Islet precursor cell (in vitro differentiated cells): ENCODE results near the gene THBS1.

Experiments
- DNase-seq: peaks from one replicate; pipeline ENCODE4 v3.0.0-alpha.2; 2018

Gene THBS1

DNA sequence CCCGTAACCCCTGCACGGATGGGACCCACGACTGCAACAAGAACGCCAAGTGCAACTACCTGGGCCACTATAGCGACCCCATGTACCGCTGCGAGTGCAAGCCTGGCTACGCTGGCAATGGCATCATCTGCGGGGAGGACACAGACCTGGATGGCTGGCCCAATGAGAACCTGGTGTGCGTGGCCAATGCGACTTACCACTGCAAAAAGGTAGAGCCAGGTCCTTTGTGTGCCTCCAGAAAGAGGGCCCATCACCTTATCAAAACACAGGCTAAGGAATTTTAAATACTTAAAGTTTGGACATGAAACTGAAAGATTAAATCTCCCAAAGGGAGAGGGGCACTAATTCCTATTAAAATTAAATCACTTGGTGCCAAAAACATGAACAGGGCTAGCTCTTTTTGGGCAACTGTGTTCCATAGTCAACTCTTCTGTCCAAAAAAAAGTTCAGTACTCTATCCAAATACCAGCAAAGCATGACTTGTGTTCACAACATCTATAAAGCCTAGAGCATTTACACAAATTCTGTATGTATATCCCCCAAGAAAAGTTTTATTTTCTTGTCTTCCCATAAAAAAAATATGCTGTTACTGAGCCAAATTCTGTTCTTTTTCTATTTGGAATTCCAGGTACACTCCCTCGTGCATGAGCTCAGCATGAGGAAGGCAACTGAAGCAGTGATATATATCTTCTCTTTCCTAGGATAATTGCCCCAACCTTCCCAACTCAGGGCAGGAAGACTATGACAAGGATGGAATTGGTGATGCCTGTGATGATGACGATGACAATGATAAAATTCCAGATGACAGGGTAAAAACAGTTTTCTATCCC lies 9.2 kb downstream of the THBS1 start:
- DNase-seq: no peak

GRCh38 chr15:39591141-39591895 lies 10.4 kb downstream of the THBS1 start:
- DNase-seq: no peak

GRCh38 chr15:39591896-39592315 lies 11.0 kb downstream of the THBS1 start:
- no peak for DNase-seq

- no peak for DNase-seq
Measured at GRCh38 chr15:39592500-39592899, 11.6 kb downstream of the THBS1 start.

- no peak for DNase-seq
Measured at GRCh38 chr15:39593071-39593655, 12.3 kb downstream of the THBS1 start.

DNA sequence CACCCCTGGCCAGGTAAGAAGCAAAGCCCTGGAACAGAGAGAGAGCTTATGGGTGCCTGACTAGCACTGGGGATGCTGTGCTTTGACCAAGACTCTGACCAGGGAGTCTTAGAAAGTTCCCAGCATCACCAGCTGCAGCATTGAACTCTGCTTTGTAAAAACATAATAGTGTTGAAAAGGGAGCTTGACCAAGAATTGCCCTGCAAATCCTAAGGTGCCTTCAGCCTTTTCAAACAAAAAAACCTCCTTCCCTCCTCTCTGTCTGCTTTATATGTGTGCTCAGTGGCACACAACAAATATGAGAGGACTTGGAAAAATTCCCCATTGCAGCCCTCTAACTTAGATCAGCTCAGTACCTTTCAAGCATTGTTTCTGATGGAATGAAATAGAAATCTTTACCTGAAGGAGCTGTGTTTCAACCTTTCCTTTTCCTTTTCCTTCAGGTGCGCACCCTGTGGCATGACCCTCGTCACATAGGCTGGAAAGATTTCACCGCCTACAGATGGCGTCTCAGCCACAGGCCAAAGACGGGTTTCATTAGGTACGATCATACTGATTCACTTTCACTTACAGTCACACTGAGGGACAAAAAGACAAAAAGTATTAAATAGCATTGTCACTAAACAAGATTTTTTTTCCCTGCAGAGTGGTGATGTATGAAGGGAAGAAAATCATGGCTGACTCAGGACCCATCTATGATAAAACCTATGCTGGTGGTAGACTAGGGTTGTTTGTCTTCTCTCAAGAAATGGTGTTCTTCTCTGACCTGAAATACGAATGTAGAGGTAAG lies 13.0 kb downstream of the THBS1 start:
- DNase-seq: no peak

DNA sequence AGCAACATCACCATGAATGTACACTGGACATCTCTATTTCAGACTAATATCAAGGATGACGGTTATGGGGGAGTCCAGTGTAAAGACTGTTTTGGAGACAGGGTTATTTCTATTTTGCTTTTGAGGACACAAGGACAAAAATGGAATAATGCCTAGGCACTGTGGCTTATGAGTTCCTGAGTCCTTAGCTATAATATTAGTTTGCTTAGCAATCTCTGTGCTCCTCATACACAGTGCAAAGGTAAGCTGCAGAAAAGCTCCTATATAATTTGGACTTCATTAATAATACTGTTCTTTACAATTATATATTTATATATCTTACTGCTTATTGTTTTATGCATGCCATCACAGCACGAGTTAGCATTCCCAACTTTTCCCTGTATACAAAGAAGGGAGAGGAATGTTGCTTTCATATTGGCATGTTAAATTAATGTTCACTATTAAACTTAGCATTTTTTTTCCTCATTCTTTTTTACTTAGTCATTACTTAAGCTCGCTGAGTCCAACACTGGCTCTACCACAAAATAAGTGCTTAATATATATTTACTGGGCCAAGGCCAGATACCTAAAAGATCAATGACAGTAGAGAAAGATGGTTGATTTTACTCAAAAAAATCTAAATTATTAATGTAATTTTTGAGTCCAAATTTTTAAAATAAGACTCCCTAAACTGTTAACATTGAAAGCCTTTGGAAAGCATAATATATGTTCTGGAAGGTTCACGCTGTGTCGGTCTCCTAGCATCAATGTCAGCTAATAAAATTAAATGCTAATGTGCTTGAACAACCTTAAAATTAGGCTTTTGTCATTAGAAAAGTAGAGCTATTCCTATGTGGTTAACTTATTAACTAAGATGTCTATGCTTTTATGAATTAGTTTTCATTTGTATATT lies 13.8 kb downstream of the THBS1 start:
- DNase-seq: no peak

GRCh38 chr15:39595338-39596221 lies 14.7 kb downstream of the THBS1 start:
- DNase-seq: no peak

DNA sequence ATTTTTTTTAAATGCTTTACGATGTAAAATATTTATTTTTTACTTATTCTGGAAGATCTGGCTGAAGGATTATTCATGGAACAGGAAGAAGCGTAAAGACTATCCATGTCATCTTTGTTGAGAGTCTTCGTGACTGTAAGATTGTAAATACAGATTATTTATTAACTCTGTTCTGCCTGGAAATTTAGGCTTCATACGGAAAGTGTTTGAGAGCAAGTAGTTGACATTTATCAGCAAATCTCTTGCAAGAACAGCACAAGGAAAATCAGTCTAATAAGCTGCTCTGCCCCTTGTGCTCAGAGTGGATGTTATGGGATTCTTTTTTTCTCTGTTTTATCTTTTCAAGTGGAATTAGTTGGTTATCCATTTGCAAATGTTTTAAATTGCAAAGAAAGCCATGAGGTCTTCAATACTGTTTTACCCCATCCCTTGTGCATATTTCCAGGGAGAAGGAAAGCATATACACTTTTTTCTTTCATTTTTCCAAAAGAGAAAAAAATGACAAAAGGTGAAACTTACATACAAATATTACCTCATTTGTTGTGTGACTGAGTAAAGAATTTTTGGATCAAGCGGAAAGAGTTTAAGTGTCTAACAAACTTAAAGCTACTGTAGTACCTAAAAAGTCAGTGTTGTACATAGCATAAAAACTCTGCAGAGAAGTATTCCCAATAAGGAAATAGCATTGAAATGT lies 15.6 kb downstream of the THBS1 start:
- no peak for DNase-seq

- DNase-seq: no peak
Measured at GRCh38 chr15:39597336-39597735, 16.5 kb downstream of the THBS1 start.

GRCh38 chr15:39597751-39598185 lies 16.9 kb downstream of the THBS1 start:
- no peak for DNase-seq

DNA sequence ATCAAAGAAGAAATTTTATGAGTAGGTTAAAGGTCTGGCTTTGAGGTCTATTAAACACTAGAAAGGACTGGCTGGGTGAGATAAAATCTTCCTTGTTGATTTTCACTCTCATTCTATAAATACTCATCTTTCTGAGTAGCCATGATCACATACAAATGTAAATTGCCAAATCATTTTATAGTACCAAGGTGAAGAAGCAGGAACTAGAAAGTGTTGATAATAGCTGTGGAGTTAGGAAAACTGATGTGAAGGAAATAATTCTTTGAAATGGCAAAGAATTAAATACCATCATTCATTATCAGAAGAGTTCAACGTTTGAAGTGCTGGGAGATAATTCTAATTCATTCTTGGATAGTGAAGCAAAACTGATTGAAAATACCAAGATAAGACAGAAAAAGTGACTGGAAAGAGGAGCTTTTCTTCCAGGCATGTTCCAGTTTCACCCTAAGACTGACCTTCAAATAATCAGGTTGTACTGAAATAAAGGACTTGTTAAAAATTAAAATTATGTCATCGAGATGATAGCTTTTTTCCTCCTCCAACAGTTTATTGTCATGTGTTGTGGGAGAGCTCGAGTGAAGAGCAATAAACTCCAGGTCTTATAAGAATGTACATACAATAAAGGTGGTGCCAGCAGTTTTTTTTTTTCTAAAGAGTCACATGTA lies 17.4 kb downstream of the THBS1 start:
- DNase-seq: no peak

DNA sequence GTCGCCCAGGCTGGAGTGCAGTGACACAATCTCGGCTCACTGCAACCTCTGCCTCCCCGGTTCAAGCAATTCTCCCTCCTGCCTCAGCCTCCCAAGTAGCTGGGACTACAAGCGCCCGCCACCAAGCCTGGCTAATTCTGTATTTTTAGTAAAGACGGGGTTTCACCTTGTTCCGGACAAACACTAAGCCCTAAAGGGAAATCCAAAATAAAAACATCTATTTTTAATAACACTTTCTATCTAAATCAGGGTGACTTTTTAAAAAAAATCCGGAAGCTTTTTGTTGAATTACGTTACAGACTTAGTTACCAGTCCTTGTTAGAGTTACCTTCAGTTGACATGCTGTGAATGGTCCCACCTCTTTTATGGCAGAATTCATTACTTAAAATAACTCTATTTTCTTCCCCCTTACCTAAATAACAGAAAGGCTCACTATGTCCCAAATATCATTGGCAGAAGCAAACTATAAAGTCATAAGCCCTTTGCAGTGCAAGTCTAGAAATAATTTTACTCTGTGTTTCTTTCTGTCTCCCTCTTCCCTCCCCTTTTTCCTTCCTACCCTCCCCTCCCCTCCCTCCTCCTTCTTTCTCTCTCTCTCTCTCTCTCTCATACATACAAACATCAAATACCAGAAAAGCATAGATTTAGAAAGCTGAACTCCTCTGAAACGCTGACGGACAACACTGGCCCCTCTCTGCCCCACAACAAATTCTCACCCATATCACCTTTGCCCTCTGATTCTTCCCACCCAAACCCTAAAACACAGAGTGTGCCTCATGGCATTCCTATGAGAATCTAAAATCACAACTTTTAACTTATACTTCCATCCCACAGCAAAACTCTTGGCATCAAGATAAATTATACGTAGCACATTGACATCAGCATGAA lies 18.3 kb downstream of the THBS1 start:
- DNase-seq: no peak

DNA sequence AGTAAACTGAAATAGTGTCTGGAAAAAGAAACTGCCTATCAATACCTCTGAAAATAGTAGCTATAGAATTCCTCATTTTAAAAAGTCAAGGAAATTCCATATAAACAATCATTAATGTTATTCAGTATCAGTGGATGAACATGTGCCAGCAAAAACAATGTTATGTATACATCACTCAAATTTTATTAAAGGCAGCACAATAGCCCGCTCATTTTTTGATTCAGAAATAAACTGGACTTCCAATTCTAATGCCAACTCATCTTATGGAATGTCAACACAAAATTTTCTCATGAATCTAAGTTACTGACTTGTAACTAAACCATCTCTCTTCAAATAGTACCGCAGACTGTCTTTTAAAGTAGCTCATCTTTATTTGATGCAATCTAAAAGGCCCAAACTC lies 19.0 kb downstream of the THBS1 start:
- DNase-seq: no peak

- peak; percentile 66 for DNase-seq
Measured at GRCh38 chr15:39602143-39602542, 21.3 kb downstream of the THBS1 start.

DNA sequence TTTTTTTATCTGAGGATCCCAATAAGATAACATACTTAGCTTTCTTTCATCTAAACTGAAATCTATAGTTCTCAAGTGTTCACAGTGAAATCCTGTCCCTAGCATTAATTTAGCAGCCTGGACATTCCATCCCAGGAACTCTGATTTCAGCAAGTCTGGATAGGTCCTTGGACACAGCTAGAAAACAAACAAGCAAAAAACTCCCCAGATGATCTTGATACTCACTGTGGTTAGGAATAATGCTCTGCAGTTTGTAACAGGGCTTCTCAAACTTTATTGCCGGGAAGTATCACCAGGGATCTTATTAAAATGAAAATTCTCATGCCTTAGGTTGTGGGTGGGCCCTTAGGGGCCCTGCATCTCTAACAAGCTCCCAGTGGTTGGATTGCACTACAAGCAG lies 24.3 kb downstream of the THBS1 start:
- no peak for DNase-seq

GRCh38 chr15:39608185-39609139 lies 27.6 kb downstream of the THBS1 start:
- DNase-seq: no peak
